NOMO-1 (cell line): ENCODE results near the gene RABGGTB.
"Not testable (repeated sequence)": the region's sequence is repeated elsewhere in the genome, so short reads cannot be mapped to it uniquely, and the experiment has no call there.

ENCODE experiments used
- DNase-seq, 2 experiments: peaks; one replicate each; lab custom pipeline; 2025; ENCODE audit not compliant: unreplicated experiment in 2 of 2; lab: John Stamatoyannopoulos, UW

The RABGGTB gene

DNA sequence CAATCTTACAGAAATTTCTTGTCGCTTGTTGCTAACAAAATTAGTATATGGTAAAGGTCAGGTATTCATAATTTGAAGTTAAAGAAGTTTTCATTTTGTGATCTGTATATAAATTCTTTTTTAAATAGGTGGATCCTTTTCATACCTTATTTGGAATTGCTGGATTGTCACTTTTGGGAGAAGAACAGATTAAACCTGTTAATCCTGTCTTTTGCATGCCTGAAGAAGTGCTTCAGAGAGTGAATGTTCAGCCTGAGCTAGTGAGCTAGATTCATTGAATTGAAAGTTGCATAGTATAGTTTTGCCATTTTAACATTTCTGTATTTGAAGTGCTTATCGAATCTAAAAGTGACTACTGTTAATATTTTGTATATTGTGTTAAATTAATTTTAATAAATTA is 8.3 kb downstream of the RABGGTB start:
- no peak for DNase-seq

DNA sequence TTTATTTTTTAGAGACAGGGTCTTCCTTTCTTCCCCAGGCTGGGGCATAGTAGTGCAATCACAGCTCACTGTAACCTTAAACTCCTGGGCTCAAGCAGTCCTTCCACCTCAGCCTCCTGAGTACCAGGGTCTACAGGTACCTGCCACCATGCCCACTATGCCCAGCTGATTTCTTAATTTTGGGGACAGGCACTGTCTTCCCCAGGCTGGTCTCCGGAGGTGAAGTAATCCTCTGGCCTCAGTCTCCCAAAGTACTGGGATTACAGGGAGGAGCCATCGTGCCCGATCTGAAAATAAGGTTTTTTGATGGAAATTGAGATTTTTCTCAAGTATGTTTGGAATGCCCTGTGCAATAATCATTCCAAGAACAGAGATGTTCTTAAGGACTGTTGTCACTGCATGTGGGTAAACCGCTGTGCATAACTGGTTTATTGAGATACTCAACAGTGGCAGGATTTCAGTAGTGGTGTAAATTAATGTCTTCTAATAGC is 9.7 kb downstream of the RABGGTB start:
- no peak for DNase-seq

DNA sequence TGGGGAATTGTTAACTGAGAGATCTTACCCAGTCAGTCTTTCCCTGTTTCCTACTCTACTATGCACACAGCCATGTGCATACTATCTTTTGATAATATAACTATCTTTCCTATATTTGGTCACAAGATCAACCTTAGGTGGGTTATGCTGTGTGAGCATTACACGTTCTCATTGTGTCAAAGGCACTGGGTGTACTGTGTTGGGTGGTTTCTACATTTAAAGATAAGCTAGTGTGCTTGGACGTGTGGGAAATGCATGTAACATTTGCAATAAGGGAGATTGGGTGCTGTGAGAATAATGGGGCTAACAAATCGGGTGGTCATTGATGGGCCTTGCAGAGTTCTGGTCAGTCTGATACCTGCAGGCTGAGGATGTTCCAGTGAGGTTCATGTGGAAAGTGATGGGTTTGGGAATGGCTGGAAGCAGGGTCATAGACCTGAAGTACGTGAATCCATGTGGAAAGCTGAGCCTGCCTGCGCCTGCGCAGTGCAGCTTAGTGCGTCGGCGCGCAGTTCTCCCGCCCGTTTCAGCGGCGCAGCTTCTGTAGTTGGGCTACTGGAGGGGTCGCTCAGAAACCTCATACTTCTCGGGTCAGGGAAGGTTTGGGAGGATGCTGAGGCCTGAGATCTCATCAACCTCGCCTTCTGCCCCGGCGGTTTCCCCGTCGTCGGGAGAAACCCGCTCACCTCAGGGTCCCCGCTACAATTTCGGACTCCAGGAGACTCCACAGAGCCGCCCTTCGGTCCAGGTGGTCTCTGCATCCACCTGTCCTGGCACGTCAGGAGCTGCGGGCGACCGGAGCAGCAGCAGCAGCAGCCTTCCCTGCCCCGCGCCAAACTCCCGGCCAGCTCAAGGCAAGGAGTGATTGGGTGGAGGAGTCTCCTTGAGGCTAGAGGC is 10.6 kb downstream of the RABGGTB start, which contains the start of gene MSH4:
TSS of gene MSH4 (plus strand) at position 507 of the 897 bp plus-strand sequence. CDS start at position 611, 104 bp downstream.
- no peak for DNase-seq

DNA sequence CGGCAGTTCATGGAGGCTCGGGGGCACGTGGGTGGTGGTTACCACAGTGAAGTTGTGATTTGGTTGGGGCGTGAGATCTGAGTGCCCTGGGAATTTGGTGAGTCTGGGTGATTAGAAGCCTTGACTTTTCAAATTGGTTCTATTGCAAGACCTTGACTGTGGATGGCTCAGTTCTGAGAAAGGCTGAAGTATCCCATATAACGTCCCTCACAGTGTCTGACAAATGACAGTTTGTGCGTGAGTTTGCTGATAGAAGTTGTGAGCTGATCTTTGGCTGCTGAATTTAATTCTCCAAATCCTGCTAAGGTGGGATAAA is 11.2 kb downstream of the RABGGTB start:
- DNase-seq = no peak

DNA sequence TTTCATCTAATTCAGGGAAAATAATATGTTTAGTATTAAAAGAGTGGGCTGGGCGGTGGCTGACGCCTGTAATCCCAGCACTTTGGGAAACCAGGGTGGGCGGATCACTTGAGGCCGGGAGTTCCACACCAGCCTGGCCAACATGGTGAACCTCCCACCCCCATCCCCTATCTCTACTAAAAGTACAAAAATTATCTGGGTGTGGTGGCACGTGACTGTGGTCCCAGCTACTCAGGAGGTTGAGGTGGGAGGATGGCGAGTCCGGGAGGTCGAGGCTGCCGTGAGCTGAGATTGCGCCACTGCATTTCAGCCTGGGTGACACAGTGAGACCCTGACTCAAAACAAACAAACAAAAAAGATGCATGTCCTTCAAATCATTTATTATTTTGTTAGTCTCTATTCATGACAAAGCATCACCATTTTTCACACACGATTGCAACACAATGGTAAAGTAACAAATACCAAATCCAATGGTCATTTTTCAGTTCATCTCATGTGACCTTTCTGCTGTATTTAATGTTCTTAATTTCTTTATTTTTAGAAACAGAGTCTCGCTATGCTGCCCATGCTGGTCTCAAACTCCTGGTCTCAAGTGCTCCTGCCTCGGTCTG is 11.7 kb downstream of the RABGGTB start:
- DNase-seq = no peak

DNA sequence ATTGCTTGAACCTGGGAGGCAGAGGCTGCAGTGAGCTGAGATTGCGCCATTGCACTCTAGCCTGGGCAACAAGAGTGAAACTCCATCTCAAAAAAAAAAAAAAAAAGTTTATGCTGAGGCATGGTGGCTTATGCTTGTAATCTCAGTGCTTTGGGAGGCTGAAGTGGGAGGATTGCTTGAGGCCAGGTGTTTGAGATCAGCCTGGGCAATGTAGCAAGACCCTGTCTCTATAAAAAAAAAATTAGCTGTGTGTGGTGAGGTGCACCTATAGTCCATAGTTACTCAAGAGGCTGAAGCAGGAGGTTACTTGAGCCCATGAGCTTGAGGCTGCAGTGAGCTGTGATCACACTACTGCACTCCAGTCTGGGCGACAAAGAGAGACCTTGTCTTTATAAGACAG is 15.4 kb downstream of the RABGGTB start:
- not testable (repeated sequence) for DNase-seq

DNA sequence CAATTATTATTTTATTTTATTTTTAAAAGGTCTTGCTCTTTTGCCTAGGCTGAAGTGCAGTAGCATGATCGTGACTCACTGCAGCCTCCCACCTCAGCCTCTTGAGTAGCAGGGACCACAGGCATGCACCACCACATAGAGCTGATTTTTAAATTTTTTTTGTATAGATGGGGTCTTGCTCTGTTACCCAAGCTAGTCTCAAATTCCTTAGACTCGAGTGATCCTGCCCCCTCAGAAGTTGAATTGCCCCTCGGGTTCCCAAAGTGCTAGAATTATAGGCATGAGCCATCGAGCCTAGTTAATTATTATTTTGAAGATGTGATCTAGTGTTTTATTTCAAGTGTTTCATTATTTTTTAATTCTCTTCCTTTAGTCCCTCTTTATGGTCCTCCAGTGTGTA is 22.9 kb downstream of the RABGGTB start:
- DNase-seq = no peak

DNA sequence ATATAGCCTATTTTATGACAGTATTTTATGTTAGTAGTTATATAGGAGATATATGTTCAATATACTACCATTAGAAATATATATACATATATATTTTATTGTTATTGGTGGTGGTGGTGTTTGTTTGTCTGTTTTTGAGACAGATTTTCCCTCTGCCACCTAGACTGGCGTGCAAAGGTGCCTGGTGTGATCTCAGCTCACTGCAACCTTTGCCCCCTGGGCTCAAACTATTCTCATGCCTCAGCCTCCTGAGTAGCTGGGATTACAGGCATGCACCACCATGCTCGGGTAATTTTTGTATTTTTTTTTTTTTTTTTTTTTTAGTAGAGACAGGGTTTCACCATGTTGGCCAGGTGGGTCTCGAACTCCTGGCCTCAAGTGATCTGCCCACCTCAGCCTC is 24.1 kb downstream of the RABGGTB start:
- DNase-seq = not testable (repeated sequence)

DNA sequence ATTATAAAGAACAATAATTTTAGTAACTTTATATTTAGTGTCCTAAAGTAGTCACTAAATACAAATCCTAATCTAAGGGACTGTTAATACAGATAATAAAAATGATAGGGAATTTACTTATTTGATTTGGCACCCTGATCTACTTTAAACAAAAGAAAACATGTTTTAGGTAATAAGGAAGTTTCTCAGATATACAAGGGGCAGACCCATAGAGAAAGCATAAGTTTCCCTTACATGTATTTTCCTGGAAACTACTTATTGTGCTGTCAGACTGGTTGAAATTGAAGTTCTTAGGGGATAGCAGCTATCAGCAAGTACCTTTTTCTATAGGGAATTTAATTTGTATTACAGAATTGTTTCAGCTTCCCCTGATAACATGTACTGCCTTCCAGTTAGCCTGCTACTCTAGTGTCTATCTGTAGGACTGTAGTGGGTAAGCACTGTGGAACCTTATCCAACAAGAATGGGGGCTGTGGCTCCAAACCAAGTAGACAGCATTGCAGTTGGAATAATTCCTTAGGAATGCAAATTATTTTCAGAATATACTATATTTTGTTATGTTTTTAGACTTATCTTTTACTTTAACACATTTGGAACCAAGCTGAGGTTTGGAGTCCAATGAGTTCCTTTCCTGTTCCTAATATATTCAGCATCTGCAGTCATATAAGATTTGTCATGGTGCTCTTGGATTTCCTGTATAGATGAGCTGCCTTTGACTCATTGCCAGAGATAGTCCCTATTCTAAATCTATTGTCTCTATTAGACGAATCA is 25.3 kb downstream of the RABGGTB start:
- DNase-seq = no peak

DNA sequence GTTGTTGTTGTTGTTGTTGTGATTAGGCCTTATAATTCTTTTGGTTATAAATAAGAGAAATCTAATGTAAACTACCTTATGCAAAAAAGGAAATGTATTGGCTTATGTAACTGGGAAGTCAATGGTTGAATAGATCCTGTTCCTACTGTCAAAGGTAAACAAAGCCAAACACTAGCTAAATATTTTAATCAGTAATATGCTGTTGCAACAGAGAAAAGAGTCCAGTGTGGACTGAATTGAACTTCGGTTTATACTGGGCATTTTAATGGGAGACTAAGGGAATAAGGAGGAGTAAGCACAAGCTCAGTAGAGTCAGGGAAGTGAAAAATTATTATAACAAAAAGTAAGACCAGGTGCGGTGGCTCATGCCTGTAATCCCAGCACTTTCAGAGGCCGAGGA is 26.0 kb downstream of the RABGGTB start:
- no peak for DNase-seq

DNA sequence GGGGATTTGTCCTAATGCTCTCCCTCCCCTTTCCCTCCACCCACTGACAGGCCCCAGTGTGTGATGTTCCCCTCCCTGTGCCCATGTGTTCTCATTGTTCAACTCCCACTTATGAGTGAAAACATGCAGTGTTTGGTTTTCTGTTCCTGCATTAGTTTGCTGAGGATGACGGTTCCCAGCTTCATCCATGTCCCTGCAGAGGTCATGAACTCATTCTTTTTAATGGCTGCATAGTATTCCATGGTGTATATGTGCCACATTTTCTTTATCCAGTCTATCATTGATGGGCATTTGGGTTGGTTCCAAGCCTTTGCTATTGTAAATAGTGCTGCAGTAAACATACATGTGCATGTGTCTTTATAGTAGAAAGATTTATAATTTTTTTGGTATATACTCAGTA is 37.5 kb downstream of the RABGGTB start:
- not testable (repeated sequence) for DNase-seq

DNA sequence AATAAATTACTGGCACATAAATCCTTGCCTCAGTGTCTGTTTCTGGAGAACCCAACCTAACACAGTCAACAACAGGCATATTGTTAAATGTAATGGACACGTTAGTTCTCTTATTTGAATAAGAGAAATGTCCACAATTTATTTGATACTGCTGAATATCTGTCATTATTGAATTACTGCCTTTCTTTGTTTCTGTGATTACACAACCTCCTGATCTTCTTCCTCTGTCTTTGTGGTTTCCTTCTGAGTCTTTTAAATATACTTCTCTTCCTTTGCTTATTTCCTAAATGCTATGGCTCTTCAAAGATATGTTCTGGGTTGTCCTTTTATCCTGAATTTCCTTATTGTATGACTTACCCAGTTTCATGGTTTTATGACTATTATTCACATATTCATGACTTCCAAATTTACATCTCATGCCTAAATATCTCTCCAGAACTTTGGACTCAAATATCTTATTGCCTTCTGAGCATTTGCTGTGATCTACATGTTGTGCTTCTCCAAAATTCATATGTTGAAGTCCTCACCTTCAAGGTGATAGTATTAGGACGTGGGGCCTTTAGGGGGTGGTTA is 50.6 kb downstream of the RABGGTB start:
- peak in 1 of 2 experiments; percentile 60 for DNase-seq

DNA sequence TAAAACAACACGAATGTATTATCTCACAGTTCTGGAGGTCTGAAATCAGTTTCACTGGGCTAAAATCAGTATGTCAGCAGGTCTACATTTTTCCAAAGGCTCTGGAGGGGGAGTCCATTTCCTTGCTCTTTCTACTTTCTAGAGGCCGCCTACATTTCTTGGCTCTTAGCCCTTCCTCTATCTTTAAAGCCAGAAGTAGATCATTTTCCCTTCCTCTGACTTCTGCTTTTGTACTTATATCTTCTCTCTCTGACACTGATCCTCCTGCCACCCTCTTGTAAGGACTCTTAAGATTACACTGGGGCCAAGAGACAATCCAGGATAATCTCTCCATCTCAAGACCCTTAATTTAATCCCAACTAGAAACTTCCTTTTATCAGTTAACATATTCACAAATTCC is 52.0 kb downstream of the RABGGTB start:
- no peak for DNase-seq

DNA sequence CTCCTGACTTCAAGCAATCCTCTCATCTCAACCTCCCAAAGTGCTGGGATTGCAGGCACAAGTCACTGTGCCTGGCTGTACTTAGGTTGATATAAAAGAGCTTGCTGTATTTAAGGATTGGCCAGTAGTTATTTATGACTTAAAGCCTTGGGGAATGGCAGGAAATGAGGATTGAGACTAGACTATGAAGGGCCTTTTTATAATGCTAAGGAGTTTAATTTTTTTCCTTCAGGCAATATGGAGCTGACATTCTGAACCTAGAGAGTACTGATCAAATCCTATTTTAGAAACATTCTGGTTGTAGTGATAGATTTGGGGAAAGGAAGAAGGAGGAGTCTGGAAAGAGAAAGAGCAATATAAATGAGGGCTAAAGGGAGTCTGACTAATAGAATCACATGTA is 55.4 kb downstream of the RABGGTB start:
- DNase-seq = no peak
